IPS-18c (cell line): ENCODE data around the gene ARHGEF10L.

Experiments used
- H3K4me3 ChIP-seq: 2 replicates; pipeline ENCODE4 v1.7.0; 2013; ENCODE audit warnings: low read depth, mild to moderate bottlenecking, low read length, moderate library complexity; ENCODE audit not compliant: insufficient read depth
- H3K9me3 ChIP-seq: one replicate; pipeline ENCODE4 v1.6.1; 2013; ENCODE audit warnings: mild to moderate bottlenecking, low read length, moderate library complexity; ENCODE audit not compliant: control insufficient read depth, insufficient read depth

Gene ARHGEF10L

GRCh38 chr1:17595602-17595925, 56.1 kb downstream of the ARHGEF10L start:
- no peaks in the 10 kb centered on the region for H3K9me3 ChIP-seq
- H3K4me3 ChIP-seq: no peak overlapping the region

- H3K9me3 ChIP-seq: no peaks in the 10 kb centered on the region
- no peak overlapping the region for H3K4me3 ChIP-seq
Observed at GRCh38 chr1:17596186-17596585, 56.7 kb downstream of the ARHGEF10L start.

GRCh38 chr1:17596651-17597509, 57.4 kb downstream of the ARHGEF10L start:
- no peak overlapping the region for H3K4me3 ChIP-seq
- H3K9me3 ChIP-seq: no peaks in the 10 kb centered on the region

GRCh38 chr1:17597651-17598050, 58.2 kb downstream of the ARHGEF10L start:
- no peaks in the 10 kb centered on the region for H3K9me3 ChIP-seq
- H3K4me3 ChIP-seq: no peak overlapping the region

GRCh38 chr1:17598251-17598650, 58.8 kb downstream of the ARHGEF10L start:
- Histone ChIP-seq H3K4me3 (no peak overlapping the region), H3K9me3 (no peaks in the 10 kb centered on the region)

GRCh38 chr1:17599291-17599953, 59.9 kb downstream of the ARHGEF10L start:
- Histone ChIP-seq H3K4me3 (no peak overlapping the region), H3K9me3 (no peaks in the 10 kb centered on the region)

GRCh38 chr1:17599954-17600300, 60.4 kb downstream of the ARHGEF10L start:
- Histone ChIP-seq H3K4me3 (no peak overlapping the region), H3K9me3 (no peaks in the 10 kb centered on the region)

GRCh38 chr1:17600321-17600720, 60.8 kb downstream of the ARHGEF10L start:
- H3K4me3 ChIP-seq: no peak overlapping the region
- no peaks in the 10 kb centered on the region for H3K9me3 ChIP-seq

GRCh38 chr1:17601643-17602382, 62.3 kb downstream of the ARHGEF10L start:
- H3K9me3 ChIP-seq: no peaks in the 10 kb centered on the region
- no peak overlapping the region for H3K4me3 ChIP-seq

- no peak overlapping the region for H3K4me3 ChIP-seq
- H3K9me3 ChIP-seq: no peaks in the 10 kb centered on the region
Observed at GRCh38 chr1:17603091-17603841, 63.8 kb downstream of the ARHGEF10L start.

- no peaks in the 10 kb centered on the region for H3K9me3 ChIP-seq
Observed at GRCh38 chr1:17605582-17606344, 66.3 kb downstream of the ARHGEF10L start.

GRCh38 chr1:17606826-17607440, 67.4 kb downstream of the ARHGEF10L start:
- Histone ChIP-seq H3K9me3 (no peaks in the 10 kb centered on the region), H3K4me3 (no peak overlapping the region)

More at GRCh38 chr1:17605582-17606344, 66.3 kb downstream of the ARHGEF10L start:
- H3K4me3 ChIP-seq: no peak overlapping the region

- Histone ChIP-seq H3K9me3 (no peaks in the 10 kb centered on the region), H3K4me3 (no peak overlapping the region)
Observed at GRCh38 chr1:17607644-17608581, 68.4 kb downstream of the ARHGEF10L start.

GRCh38 chr1:17609529-17609928, 70.0 kb downstream of the ARHGEF10L start:
- Histone ChIP-seq H3K4me3 (no peak overlapping the region), H3K9me3 (no peaks in the 10 kb centered on the region)

- no peaks in the 10 kb centered on the region for H3K9me3 ChIP-seq
- no peak overlapping the region for H3K4me3 ChIP-seq
Observed at GRCh38 chr1:17610085-17610484, 70.6 kb downstream of the ARHGEF10L start.
